Ramos (cell line): Measurements from ENCODE around the gene BSN.

Source experiments
- in situ Hi-C: fragments of 300-500 bp; cut with MboI; formaldehyde crosslinking; loops from one replicate; pipeline ENCODE4 v1.14.3; 2022; ENCODE audit warnings: low sequenced_read_pairs; ENCODE audit not compliant: unreplicated experiment

The BSN gene

DNA sequence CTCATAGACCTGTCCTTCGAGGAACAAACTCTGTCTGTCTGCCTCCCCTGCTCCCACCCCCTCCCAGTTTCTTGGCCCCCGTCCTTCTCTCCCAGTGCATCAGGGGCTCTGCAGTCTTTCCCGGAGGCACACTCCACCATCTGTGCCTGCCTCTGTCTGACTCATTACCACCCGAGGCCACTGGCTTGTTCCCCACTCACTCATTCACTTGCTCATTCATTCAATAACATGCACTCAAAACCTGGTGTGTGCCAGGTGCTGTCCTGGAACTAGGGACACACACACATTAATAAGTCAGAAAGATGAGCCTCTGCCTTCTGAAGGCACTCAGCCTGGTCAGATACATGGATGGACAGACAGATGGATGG lies 152.8 kb downstream of the BSN start:
- in situ Hi-C loops = no loop called here

- in situ Hi-C loops = no loop called here
Observed at GRCh38 chr3:49709852-49710251, 155.6 kb downstream of the BSN start.

DNA sequence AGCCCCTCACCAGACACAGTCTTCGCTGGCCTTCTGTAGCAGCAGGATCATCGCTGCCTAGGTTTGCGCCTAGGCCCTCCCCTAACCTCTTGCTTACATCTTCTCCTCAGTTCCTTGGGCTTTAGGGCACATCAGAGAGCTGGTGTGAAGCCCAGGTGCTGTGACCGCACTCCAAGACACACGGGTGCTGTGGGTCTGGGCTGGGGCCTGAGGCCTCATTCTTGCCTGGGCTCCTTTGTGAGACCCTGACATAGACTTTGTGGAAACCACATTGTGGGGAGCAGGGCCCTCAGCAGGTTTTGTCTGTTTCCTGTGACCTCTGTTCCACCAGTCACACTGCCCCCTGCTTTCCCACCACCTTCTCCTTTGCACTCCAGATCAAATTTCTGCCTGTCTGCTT lies 157.2 kb downstream of the BSN start:
- in situ Hi-C loops = no loop called here

DNA sequence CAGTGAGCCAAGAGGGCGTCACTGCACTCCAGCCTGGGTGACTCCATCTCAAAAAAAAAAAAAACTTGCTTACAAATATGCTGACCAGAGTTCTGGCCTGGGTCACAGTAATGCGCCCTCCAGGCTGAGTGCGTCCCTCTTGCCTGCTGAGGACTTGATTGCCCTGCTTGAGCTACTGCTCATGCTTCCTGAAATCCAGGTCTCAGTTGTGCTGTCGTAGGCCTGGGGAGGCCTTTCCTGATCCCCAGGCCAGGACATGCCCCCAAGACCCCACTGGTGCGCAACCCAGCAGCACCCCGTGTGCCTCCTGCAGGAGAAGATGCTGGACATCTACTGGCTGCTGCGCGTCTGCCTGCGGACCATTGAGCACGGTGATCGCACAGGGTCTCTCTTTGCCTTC lies 157.9 kb downstream of the BSN start:
- in situ Hi-C loops = no loop called here

GRCh38 chr3:49712631-49713317 lies 158.5 kb downstream of the BSN start:
- in situ Hi-C loops = no loop called here

GRCh38 chr3:49713336-49714105 lies 159.2 kb downstream of the BSN start:
- in situ Hi-C loops = no loop called here

DNA sequence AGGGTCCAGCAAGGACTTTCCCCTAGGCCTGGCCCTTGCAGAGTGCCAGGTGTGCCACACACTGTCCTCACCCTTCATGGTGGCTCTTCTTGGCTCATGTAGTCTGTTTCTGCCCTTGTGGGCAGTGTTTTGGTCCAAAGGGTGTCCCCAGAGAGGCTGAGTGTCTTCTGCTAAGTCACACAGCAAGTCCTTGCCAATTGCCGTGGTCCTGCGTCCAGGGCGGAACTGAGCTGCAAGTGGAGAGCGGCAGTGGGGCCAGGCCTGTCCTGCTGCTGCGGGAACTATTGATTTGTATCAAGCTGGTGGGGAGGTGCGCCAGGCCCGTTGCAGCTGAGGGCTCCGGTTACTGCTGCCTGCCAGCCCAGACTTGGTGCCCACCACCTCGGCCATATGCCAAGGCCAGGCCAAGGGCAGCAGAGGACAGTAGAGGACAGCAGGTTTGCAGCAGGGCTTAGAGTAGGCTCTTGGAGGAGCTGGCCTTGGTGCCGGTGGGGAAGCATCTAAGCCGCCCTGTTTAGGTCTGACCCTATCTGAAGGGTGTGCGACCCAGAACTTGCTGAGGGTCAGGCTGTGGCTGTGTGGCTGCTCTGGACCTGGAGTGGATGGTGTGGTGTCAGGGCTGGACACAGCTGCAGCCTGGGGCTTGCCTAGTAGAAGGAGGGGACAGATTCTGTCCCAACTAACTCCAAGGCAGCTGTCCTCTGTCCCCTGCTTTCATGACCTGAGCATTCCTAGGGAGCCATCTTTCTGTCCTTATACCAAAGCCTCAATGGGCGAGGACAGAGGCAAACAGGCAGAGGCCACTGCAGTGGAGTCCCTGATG lies 160.7 kb downstream of the BSN start:
- in situ Hi-C loops = no loop called here

DNA sequence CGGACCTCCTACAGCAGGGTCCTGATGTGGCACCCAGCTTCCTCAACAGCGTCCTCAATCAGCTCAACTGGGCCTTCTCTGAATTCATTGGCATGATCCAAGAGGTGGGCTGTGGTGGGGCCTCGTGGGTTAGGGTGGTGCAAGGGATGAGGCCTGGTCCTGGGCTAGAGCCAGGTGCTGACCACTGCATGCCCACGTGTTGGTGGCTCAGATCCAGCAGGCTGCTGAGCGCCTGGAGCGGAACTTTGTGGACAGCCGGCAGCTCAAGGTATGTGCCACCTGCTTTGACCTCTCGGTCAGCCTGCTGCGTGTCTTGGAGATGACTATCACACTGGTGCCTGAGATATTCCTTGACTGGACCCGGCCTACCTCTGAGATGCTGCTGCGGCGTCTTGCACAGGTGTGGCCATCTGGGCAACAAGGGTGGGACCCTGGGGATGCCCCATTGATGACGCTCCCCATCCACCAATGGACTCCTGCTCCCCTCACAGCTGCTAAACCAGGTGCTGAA lies 161.4 kb downstream of the BSN start:
- in situ Hi-C loops = no loop called here

DNA sequence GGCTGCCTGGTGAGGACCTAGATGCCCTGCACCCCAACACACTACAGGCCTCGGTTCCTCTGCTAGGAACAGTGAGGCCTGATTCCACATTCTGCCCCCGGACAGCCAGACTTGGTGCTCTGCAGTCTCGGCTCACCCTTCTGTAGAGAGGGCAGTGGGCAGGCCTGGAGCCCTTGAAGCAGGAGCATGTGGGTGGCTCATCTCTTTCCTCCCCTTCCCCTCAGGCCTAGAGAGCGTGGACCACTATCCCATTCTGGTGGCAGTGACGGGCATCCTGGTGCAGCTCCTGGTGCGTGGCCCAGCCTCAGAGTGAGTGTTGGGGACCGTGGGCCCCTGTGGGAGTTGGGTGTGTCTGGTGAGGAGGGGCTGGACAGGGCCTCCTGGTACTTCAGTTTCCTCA lies 161.9 kb downstream of the BSN start:
- in situ Hi-C loops = no loop called here

DNA sequence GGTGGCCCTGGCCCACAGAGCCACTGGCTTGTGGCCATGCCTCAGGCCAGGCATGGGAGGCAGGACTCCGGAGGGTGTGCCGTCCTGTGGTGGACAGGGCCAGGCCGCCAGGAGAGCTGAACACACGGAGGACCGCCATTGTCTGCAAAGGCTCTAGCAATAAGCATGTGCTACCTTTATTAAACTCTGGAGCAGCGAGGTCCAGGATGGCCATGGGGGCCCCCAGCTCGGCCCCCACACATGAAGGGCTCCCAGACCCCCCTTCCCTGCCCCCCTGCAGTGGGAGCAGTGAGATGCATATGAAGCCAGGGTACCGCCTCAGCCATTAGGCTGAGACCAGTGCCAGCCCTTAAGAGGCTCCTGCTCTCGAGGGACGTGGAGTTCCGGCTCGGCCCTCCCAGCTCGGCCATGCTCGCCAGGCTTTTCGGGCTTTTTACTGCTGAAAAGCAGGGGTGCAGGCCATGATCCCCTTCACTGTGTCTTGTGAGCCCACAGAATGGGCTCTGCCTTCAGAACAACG lies 162.5 kb downstream of the BSN start:
- in situ Hi-C loops = no loop called here

- in situ Hi-C loops = no loop called here
Observed at GRCh38 chr3:49717211-49717958, 163.1 kb downstream of the BSN start.

- in situ Hi-C loops = no loop called here
Observed at GRCh38 chr3:49717959-49718857, 163.9 kb downstream of the BSN start.

DNA sequence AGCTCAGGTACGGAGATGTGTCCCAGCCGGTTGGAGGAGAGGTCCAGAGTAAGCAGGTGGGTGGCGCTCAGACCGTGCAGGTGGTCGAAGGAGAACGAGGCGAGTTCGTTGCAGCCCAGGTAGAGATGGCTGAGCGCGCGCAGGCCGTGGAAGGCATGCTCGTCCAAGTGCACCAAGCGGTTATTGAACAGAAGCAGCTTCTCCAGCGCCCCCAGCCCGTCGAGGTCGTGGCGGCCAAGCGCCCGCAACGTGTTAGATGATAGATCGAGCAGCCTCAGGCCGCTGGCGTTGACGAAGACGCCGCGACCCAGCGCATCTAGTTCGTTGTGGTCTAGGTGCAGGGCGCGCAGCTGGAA lies 164.6 kb downstream of the BSN start:
- in situ Hi-C loops = no loop called here

GRCh38 chr3:49719214-49719884 lies 165.1 kb downstream of the BSN start, which contains the start of gene AMIGO3:
Gene AMIGO3, minus strand, starts transcription at chr3:49719684. Its CDS starts 219 bp downstream, at chr3:49719465.
- in situ Hi-C loops = no loop called here
